Testis (tissue), 3 donors: ENCODE measurements around the gene MED25. TPM values are rescaled to one million over a fixed set of nuclear protein-coding genes. Genes with fewer than 3 reads are reported as not detected.

ENCODE experiments used
- DNase-seq: peaks from one replicate; pipeline ENCODE4 v3.0.0-alpha.2; 2019
- H3K27ac ChIP-seq, 2 donors: fragments of 200-600 bp; sonication (generic); one replicate each; pipeline ENCODE4 v1.5.1; 2019
- H3K27me3 ChIP-seq: fragments of 200-600 bp; sonication (generic); one replicate; pipeline ENCODE4 v1.5.1; 2019
- H3K36me3 ChIP-seq: fragments of 200-600 bp; sonication (generic); one replicate; pipeline ENCODE4 v1.5.1; 2017; ENCODE audit warnings: low read depth; ENCODE audit errors: missing control alignments
- H3K4me1 ChIP-seq: fragments of 200-600 bp; sonication (generic); one replicate; pipeline ENCODE4 v1.5.1; 2019
- H3K4me3 ChIP-seq, 2 donors: fragments of 200-600 bp; sonication (generic); one replicate each; pipeline ENCODE4 v1.5.1; 2017 to 2019
- H3K9me3 ChIP-seq: fragments of 200-600 bp; sonication (generic); one replicate; pipeline ENCODE4 v1.5.1; 2017
- POLR2A ChIP-seq: fragments of 450-650 bp; IDR thresholded peaks from one replicate; pipeline ENCODE4 v1.6.1; 2017; ENCODE audit warnings: antibody characterized with exemption, mild to moderate bottlenecking, moderate library complexity
- WGBS, 2 donors: methylation state at CpG; one replicate each; pipeline ENCODE4 v1.1.5; 2018; 5-methylcytosine and 5-hydroxymethylcytosine counted together
- intact Hi-C: fragments of 100-400 bp; cut with DNase I; formaldehyde crosslinking; loops from one replicate; pipeline ENCODE4 v1.15.1; 2023; ENCODE audit warnings: low total_unique reads
- polyA plus RNA-seq: library from polyadenylated mRNA; stranded (reverse); fragments of 350-450 nt; fragmentation: Illumina TruSeq; extraction: RNeasy Lipid Tissue Mini Kit (QIAGEN cat#74804); gene quantifications from one replicate; pipeline ENCODE4 v1.2.3, GENCODE V29; 2014; ENCODE audit warnings: low read depth, low replicate concordance; ENCODE audit not compliant: insufficient read depth
- total RNA-seq, 2 donors: library from RNA; depleted of rRNA; stranded (reverse); fragments of >200 nt; gene quantifications; one replicate each; pipeline ENCODE4 v1.2.3, GENCODE V29; 2016
- TF ChIP-seq, protein P1 (sequence below), 3 experiments: fragments of 450-650 bp in 2 of 3; fragments of 200-600 bp in 1 of 3; sonication (generic) in 1 of 3; IDR thresholded peaks; one replicate each; pipeline ENCODE4 v1.5.1; 2016 to 2019; ENCODE audit warnings: antibody characterized with exemption in 3 of 3, mild to moderate bottlenecking in 2 of 3, moderate library complexity in 1 of 3

MED25 gene
- total and polyA plus RNA-seq, 3 donors from 2014 or later = 156 to 246 (median 244) TPM

DNA sequence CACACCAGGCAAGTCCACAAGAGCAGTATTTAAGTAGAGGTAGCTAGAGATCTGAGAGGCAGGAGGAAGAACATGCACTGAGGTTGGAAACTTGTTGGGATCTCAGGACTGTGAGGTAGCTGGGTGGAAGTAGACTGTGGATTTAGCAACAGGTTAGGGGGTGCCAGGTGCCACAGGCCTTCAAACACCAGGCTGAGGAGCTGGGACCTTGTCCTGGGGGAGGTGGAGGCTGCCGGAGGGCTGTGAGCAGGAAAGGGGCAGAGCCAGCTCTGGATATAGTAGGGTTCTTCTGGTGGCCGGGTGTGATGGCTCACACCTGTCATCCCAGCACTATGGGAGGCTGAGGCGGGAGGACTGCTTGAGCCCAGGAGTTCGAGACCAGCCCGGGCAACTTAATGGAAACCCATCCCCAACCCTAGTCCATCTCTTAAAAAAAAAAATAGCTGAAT lies 8.1 kb upstream of the MED25 start:
- peak overlapping the region; percentile 59 to 68 for H3K4me3 ChIP-seq
- H3K9me3 ChIP-seq = no peaks in the 10 kb centered on the region
- H3K27ac ChIP-seq = peak overlapping the region; percentile 71 to 88
- no peaks in the 10 kb centered on the region for H3K27me3 ChIP-seq
- WGBS, 2 donors = 88 to 100% methylated on average over 3 to 5 of the region's 5 CpGs
- intact Hi-C loops = no loop called here
- H3K36me3 ChIP-seq = no peaks in the 10 kb centered on the region
- DNase-seq = no peak
- H3K4me1 ChIP-seq = peaks cover 30% of the 10 kb centered on the region
- TF ChIP-seq, protein P1, sequence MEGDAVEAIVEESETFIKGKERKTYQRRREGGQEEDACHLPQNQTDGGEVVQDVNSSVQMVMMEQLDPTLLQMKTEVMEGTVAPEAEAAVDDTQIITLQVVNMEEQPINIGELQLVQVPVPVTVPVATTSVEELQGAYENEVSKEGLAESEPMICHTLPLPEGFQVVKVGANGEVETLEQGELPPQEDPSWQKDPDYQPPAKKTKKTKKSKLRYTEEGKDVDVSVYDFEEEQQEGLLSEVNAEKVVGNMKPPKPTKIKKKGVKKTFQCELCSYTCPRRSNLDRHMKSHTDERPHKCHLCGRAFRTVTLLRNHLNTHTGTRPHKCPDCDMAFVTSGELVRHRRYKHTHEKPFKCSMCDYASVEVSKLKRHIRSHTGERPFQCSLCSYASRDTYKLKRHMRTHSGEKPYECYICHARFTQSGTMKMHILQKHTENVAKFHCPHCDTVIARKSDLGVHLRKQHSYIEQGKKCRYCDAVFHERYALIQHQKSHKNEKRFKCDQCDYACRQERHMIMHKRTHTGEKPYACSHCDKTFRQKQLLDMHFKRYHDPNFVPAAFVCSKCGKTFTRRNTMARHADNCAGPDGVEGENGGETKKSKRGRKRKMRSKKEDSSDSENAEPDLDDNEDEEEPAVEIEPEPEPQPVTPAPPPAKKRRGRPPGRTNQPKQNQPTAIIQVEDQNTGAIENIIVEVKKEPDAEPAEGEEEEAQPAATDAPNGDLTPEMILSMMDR (IDR thresholded peaks at IDR 0.05) = no peak
- TF ChIP-seq POLR2A = no peak

DNA sequence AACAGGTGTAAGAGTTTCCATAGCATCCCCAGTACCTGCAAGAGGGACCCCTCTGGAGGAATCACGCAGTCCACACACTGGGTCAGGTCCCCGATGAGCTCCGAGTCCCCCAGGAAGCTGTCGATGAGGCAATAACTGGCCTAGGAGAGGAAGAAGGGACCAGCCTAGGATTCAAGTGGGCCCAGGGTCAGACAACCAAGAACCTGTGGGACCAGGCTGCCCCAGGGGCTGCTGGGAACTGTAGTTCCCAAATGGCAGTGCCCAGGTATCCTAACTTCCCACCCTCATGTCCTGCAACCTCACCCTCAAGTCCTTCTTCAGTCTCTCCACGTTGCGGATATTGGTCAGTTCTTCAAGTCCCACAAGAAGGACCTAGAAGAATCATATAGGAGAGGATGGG lies 6.8 kb upstream of the MED25 start:
- no peak overlapping the region for H3K4me3 ChIP-seq
- DNase-seq = no peak
- H3K27me3 ChIP-seq = no peaks in the 10 kb centered on the region
- WGBS, 2 donors = 93 to 96% methylated on average over 6 of the region's 6 CpGs
- TF ChIP-seq POLR2A = no peak
- TF ChIP-seq, protein P1 (IDR thresholded peaks at IDR 0.05) = no peak
- intact Hi-C loops = no loop called here
- peaks cover 30% of the 10 kb centered on the region for H3K4me1 ChIP-seq
- no peaks in the 10 kb centered on the region for H3K36me3 ChIP-seq
- H3K9me3 ChIP-seq = no peaks in the 10 kb centered on the region
- H3K27ac ChIP-seq = no peak overlapping the region

DNA sequence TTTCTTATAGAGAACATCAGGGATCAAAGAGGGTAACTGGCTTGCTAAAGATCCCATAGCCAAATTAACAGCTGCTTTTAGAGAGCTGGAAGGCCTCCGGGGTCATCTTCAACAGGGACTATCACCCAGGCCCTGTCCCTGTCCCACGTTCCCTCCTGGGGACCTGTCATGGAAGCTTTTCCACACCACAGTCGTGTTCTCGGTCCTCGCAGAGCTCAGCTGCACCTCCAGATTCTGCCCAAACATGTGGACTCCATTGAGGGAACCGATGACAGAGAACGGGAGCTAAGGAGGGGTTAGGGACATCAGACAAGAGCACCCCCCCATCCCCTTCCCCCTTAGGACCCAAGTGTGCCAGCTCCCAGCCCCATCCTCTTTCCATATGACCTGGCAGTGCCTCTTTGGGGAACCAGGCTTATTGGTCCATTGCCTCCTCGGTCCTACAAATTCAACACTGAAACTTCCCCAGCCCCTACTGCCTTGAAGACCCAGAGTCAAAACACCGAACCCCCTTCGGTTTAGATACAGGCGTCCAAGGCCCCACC lies 5.6 kb upstream of the MED25 start:
- no peaks in the 10 kb centered on the region for H3K36me3 ChIP-seq
- no peak for TF ChIP-seq POLR2A
- TF ChIP-seq, protein P1 (IDR thresholded peaks at IDR 0.05) = no peak
- 32 to 55% methylated on average over 7 to 11 of the region's 11 CpGs for WGBS, 2 donors

DNA sequence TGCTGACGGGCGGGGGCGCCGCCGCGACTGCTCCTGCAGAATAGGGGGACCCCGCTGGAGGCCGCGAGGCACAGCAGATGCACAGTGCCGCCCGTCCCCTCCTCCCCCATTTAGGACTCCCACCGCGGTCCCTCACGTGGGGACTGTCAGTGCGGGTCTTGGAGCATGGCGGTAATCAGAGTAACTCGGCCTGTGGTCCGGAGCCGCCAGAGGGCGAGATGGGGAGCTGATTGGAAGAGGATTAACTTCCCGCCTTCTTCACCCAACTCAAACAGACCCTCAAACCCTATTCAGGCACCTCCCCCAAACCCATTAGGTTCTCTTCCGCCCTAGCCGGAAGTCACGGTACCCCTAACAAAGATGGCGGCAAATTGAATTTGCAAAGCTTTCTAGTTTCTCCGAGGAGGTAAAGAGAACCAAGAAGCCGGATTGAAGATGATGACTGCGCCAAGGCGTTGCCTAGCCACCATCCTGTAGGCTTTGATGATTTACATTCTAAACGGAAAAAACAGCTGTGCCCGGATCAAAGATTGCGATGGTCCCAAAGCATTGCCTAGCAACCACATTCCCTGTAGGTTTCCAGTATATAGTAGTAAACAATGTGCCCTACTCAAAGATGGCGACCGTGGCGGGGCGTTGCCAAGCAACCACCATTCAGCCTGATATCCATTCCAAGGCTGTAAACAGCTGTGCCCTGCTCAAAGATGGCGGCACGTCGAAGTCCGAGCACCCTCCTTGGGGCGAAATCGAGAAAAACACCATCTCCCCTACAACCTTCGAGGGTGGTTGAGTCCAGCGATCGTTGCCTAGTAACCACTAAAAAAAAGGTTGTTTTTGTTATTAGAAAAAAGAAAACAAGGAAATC lies 4.9 kb upstream of the MED25 start, which contains the start of gene FUZ:
Gene FUZ, minus strand, starts transcription at position 296 of the 865 bp plus-strand sequence. Its CDS starts 186 bp downstream, at position 110.
- intact Hi-C loops = no loop called here
- Histone ChIP-seq H3K4me3 (peak within 1 kb of the TSS; percentile 69 to 74), H3K4me1 (peaks cover 26% of the 10 kb centered on the region)

More for the DNA sequence above, 5.6 kb upstream of the MED25 start:
- H3K9me3 ChIP-seq = no peaks in the 10 kb centered on the region
- peak overlapping the region; percentile 69 to 74 for H3K4me3 ChIP-seq
- H3K4me1 ChIP-seq = peaks cover 30% of the 10 kb centered on the region
- H3K27ac ChIP-seq = peak overlapping the region; percentile 85 to 95
- intact Hi-C loops = no loop called here
- no peaks in the 10 kb centered on the region for H3K27me3 ChIP-seq
- no peak for DNase-seq

More for the DNA sequence above, 4.9 kb upstream of the MED25 start, which contains the start of gene FUZ:
- H3K27ac ChIP-seq = peak within 1 kb of the TSS; percentile 85 to 95
- no peaks in the 10 kb centered on the region for H3K36me3 ChIP-seq
- DNase-seq = peak; percentile 99
- WGBS, 2 donors = 0% methylated on average over 36 to 42 of the region's 45 CpGs
- H3K9me3 ChIP-seq = no peaks in the 10 kb centered on the region
- TF ChIP-seq, protein P1 (IDR thresholded peaks at IDR 0.05) = peak in 2 of 3 experiments; percentile 20 to 26
- no peak for TF ChIP-seq POLR2A
- H3K27me3 ChIP-seq = no peaks in the 10 kb centered on the region
